ENCODE data around the gene PRUNE1. TPM values are rescaled to one million over a fixed set of nuclear protein-coding genes. Genes with fewer than 3 reads are reported as not detected.

Gene PRUNE1
- total and polyA plus RNA-seq, 2 of the 4 experiments (the other 2 are of a cell fraction) = 7.9 to 9.4 TPM

GRCh38 chr1:151065089-151065645 is 56.9 kb downstream of the PRUNE1 start:
- ATAC-seq (ENCODE audit: low read depth) = no peak
- ChIA-PET CTCF (interaction anchor here (0.6 kb wide), 1 partner anchor 51 kb away, joined by 3 read pairs; no protein-coding TSS in a partner anchor), POLR2A (ENCODE audit: unreplicated experiment) (no interaction called here)
- in situ Hi-C loops (cut with MboI; ENCODE audit: low sequenced_read_pairs) = no loop called here
- Histone ChIP-seq H4K20me1 (ENCODE audit: insufficient read depth, low read length) (no peaks in the 10 kb centered on the region), H3K79me1 (ENCODE audit: low read depth in 1 of 2, low read length in 2 of 2) (peaks cover 14 to 51% of the 10 kb centered on the region in 2 experiments), H2AK9ac (replicated peaks; ENCODE audit: low read depth, low read length, poor library complexity) (no peak overlapping the region), H2AFZ (replicated peaks; ENCODE audit: low read length, poor library complexity) (no peak overlapping the region), H4K5ac (ENCODE audit: low read depth, low read length) (no peak overlapping the region), H3K9me3 (ENCODE audit: control insufficient read depth, insufficient read depth, low read length) (no peaks in the 10 kb centered on the region), H4K91ac (ENCODE audit: insufficient read depth, low read depth, low read length) (no peak overlapping the region), H4K8ac (ENCODE audit: low read depth in 2 of 2, low read length in 2 of 2) (no peak overlapping the region), H2BK15ac (ENCODE audit: low read depth, low read length) (no peak overlapping the region), H2AK5ac (ENCODE audit: low read depth, low read length) (no peak overlapping the region), H2BK20ac (ENCODE audit: low read depth, low read length) (no peak overlapping the region), H3K36me3 (ENCODE audit: control insufficient read depth, insufficient read depth, low read length) (peaks cover 6% of the 10 kb centered on the region; the same call in 1 of the 2 replicates), H3K4me1 (ENCODE audit: control insufficient read depth, insufficient read depth, low read length) (peaks cover 6% of the 10 kb centered on the region; the same call in 1 of the 2 replicates), H3K23ac (ENCODE audit: low read depth, low read length) (no peak overlapping the region), H3K4ac (ENCODE audit: low read depth, low read length) (no peak overlapping the region), H3K27ac (ENCODE audit: insufficient read depth, low read length) (no peak overlapping the region), H2BK120ac (ENCODE audit: low read depth, low read length) (no peak overlapping the region), H3K9me1 (ENCODE audit: insufficient read depth, low read length) (no peaks in the 10 kb centered on the region; the same call in 1 of the 2 replicates), H3K27me3 (ENCODE audit: control insufficient read depth, insufficient read depth, low read length) (no peaks in the 10 kb centered on the region), H3K56ac (ENCODE audit: extremely low read depth, insufficient read depth, low read length) (no peak overlapping the region), H3K9ac (ENCODE audit: low read depth, low read length) (no peak overlapping the region), H3K14ac (replicated peaks; ENCODE audit: low read depth, low read length) (no peak overlapping the region), H3K18ac (ENCODE audit: low read depth, low read length) (no peak overlapping the region), H2BK5ac (ENCODE audit: low read depth, low read length, poor library complexity, severe bottlenecking) (no peak overlapping the region), H3K4me3 (ENCODE audit: insufficient read depth, low read depth, low read length) (no peak overlapping the region), H3K4me2 (ENCODE audit: low read depth, low read length) (no peak overlapping the region)
- dilution Hi-C loops (cut with HindIII; ENCODE audit: low sequenced_read_pairs, unreplicated experiment) = no loop called here
- BruUV-seq (replicated peaks) = no TSS peak
- intact Hi-C loops (cut with micrococcal nuclease) = no loop called here
- no peak for DNase-seq
- TF ChIP-seq SMC3 (IDR thresholded peaks at IDR 0.05; ENCODE audit: low read depth, low read length) (no peak), MAFK (IDR thresholded peaks at IDR 0.05; ENCODE audit: low read depth, low read length) (no peak), MXI1 (IDR thresholded peaks at IDR 0.05; ENCODE audit: borderline replicate concordance, low read depth, low read length) (no peak), CTCF (conservative IDR thresholded peaks at IDR 0.05; ENCODE audit: low read depth, low read length) (no peak), CEBPB (IDR thresholded peaks at IDR 0.05; ENCODE audit: low read depth, low read length) (no peak), RFX5 (IDR thresholded peaks at IDR 0.05; ENCODE audit: low read depth, low read length) (no peak), BHLHE40 (IDR thresholded peaks at IDR 0.05; ENCODE audit: low read depth, low read length) (no peak), POLR2A (IDR thresholded peaks at IDR 0.05; ENCODE audit: low read depth, low read length) (no peak), NFE2L2 (IDR thresholded peaks at IDR 0.05; ENCODE audit: low read depth, low read length) (no peak), RCOR1 (IDR thresholded peaks at IDR 0.05; ENCODE audit: insufficient replicate concordance, low read length) (no peak), FOS (IDR thresholded peaks at IDR 0.05; ENCODE audit: low read depth, low read length) (no peak), RAD21 (IDR thresholded peaks at IDR 0.05; ENCODE audit: low read length) (no peak), MAZ (IDR thresholded peaks at IDR 0.05; ENCODE audit: borderline replicate concordance, low read depth, low read length) (no peak), CHD1 (IDR thresholded peaks at IDR 0.05; ENCODE audit: low read depth, low read length) (no peak)

Data from IMR-90 (cell line).